HepG2 (cell line): ENCODE measurements around the gene HOXC5. TPM values are rescaled to one million over a fixed set of nuclear protein-coding genes. Genes with fewer than 3 reads are reported as not detected.

Source experiments
- ATAC-seq: fragments of 200-7000 bp; cut with Tn5 transposase; 3 replicates; pipeline ENCODE4 v1.9.1; 2020; ENCODE audit warnings: mild to moderate bottlenecking, moderate library complexity
- BruUV-seq: library from RNA; stranded (reverse); fragments of 400-500 nt; replicated peaks from 2 replicates; lab custom pipeline; 2021; lab: Mats Ljungman, UMichigan
- CTCF ChIA-PET: fragments of 300-600 bp; formaldehyde crosslinking; extraction: SDS; loops from one replicate; lab custom pipeline; 2021; ENCODE audit warnings: low total read pairs, inconsistent platforms, low intra/inter-chr PET ratio; lab: Yijun Ruan, JAX
- POLR2A ChIA-PET: fragments of 350-600 bp; sonication (Branson Sonifier 250); formaldehyde crosslinking; loops from one replicate; lab custom pipeline; 2020; ENCODE audit warnings: antibody characterized with exemption, inconsistent platforms; lab: Yijun Ruan, JAX
- DNase-seq: peaks from one replicate; pipeline ENCODE4 v3.0.0-alpha.2; 2015; ENCODE audit warnings: low spot score
- FAIRE-seq: peaks from 3 replicates; lab custom pipeline; 2011; peaks lifted over from hg19 to GRCh38; lab: Jason Lieb, UNC
- H2AFZ ChIP-seq: one replicate; pipeline ENCODE4 v1.6.1; 2011; ENCODE audit warnings: low read length, inconsistent platforms
- H3K27ac ChIP-seq: fragments of 300-600 bp; 3 replicates; pipeline ENCODE4 v1.8.0; 2011; ENCODE audit warnings: mixed run types, mild to moderate bottlenecking, mixed read lengths, low read length, inconsistent platforms; ENCODE audit not compliant: insufficient read depth; ENCODE audit errors: extremely low read length
- H3K27me3 ChIP-seq, 2 experiments: fragments of 200-600 bp in 1 of 2; 2 replicates in 1 of 2; 3 replicates in 1 of 2; pipeline versions ENCODE4 v1.6.0 to v1.8.0; 2011; ENCODE audit warnings: low read length in 2 of 2, mild to moderate bottlenecking in 2 of 2, moderate library complexity in 2 of 2, inconsistent platforms in 1 of 2; ENCODE audit not compliant: insufficient read depth in 2 of 2, control insufficient read depth in 1 of 2
- H3K36me3 ChIP-seq, 2 experiments: fragments of 200-600 bp in 1 of 2; replicated peaks in 1 of 2; 2 replicates in 1 of 2; 3 replicates in 1 of 2; pipeline versions ENCODE4 v1.5.1 to v1.8.0; 2011; ENCODE audit warnings: low read length in 2 of 2, inconsistent platforms in 1 of 2; ENCODE audit not compliant: insufficient read depth in 2 of 2, control insufficient read depth in 1 of 2
- H3K4me1 ChIP-seq: 2 replicates; pipeline ENCODE4 v1.5.1; 2012; ENCODE audit warnings: low read length, inconsistent platforms; ENCODE audit not compliant: insufficient read depth
- H3K4me2 ChIP-seq: 2 replicates; pipeline ENCODE4 v1.6.0; 2011; ENCODE audit warnings: low read depth, low read length, inconsistent platforms
- H3K4me3 ChIP-seq, 3 experiments: fragments of 200-600 bp in 1 of 3; sonication (generic), shearing (Covaris generic) in 1 of 3; replicated peaks in 1 of 3; 2 replicates each; pipeline ENCODE4 v1.5.1; 2011 to 2016; ENCODE audit warnings: low read length in 3 of 3, inconsistent platforms in 2 of 3, low read depth in 2 of 3, mild to moderate bottlenecking in 2 of 3, control low read depth in 1 of 3, mixed read lengths in 1 of 3; ENCODE audit not compliant: insufficient read depth in 1 of 3
- H3K79me2 ChIP-seq: one replicate; pipeline ENCODE4 v1.6.1; 2011; ENCODE audit warnings: low read length, inconsistent platforms; ENCODE audit not compliant: insufficient read depth
- H3K9ac ChIP-seq: 2 replicates; pipeline ENCODE4 v1.6.0; 2011; ENCODE audit warnings: mild to moderate bottlenecking, low read depth, low read length, inconsistent platforms; ENCODE audit not compliant: insufficient read depth
- H3K9me3 ChIP-seq: 2 replicates; pipeline ENCODE4 v1.5.1; 2012; ENCODE audit warnings: mild to moderate bottlenecking, low read length
- H4K20me1 ChIP-seq: 2 replicates; pipeline ENCODE4 v1.6.0; 2011; ENCODE audit warnings: inconsistent platforms, mild to moderate bottlenecking, low read length, moderate library complexity; ENCODE audit not compliant: insufficient read depth
- MNT ChIP-seq: fragments of 450-650 bp; IDR thresholded peaks from 2 replicates; pipeline ENCODE4 v1.6.1; 2016
- PHF21A ChIP-seq: sonication (generic); formaldehyde crosslinking; IDR thresholded peaks from 2 replicates; pipeline ENCODE4 v1.5.0; 2020; ENCODE audit warnings: mild to moderate bottlenecking, missing genetic modification reagents
- SNAPC4 ChIP-seq: sonication (generic); formaldehyde crosslinking; IDR thresholded peaks from 2 replicates; pipeline ENCODE4 v1.4.0; 2020; ENCODE audit warnings: mild to moderate bottlenecking, missing genetic modification reagents
- ZHX1 ChIP-seq: sonication (generic); formaldehyde crosslinking; IDR thresholded peaks from 2 replicates; pipeline ENCODE4 v1.8.1; 2022; ENCODE audit warnings: low read depth, mild to moderate bottlenecking, missing genetic modification reagents
- ZNF496 ChIP-seq: sonication (generic); formaldehyde crosslinking; IDR thresholded peaks from 2 replicates; pipeline ENCODE4 v1.8.1; 2023; ENCODE audit warnings: mild to moderate bottlenecking, moderate library complexity, missing genetic modification reagents; ENCODE audit not compliant: insufficient replicate concordance
- ZNF589 ChIP-seq: sonication (generic); formaldehyde crosslinking; conservative IDR thresholded peaks from 2 replicates; pipeline ENCODE4 v1.8.0; 2022; ENCODE audit warnings: mild to moderate bottlenecking, moderate library complexity, missing genetic modification reagents
- ZNF652 ChIP-seq: IDR thresholded peaks from 2 replicates; pipeline ENCODE4 v1.6.1; 2016; ENCODE audit warnings: low read depth, borderline replicate concordance
- WGBS: methylation state at CpG from one replicate; pipeline ENCODE4 v1.1.6; 2017; ENCODE audit warnings: low lambda C conversion rate; 5-methylcytosine and 5-hydroxymethylcytosine counted together
- in situ Hi-C: cut with HindIII; loops from 2 replicates; pipeline ENCODE4 v1.10.0; 2017; ENCODE audit warnings: low pct_unique_long_range_greater_than_20kb; ENCODE audit not compliant: extremely low pct_ligation_motif_present
- intact Hi-C: fragments of 100-400 bp; cut with micrococcal nuclease; formaldehyde crosslinking; loops from one replicate; pipeline ENCODE4 v1.10.0; 2022; ENCODE audit not compliant: unreplicated experiment
- polyA plus RNA-seq, 8 experiments: library from polyadenylated mRNA; depleted of rRNA in 3 of 8; stranded (reverse) in 7 of 8; unstranded in 1 of 8; fragments of >200 nt; fragmentation: Illumina TruSeq in 4 of 8; extraction: Trizol in 4 of 8; gene quantifications; 2 replicates each; pipeline versions ENCODE4 v1.2.1 to v1.2.3, GENCODE V29; 2011 to 2016; ENCODE audit warnings: low read depth in 4 of 8, missing spikeins in 1 of 8, mixed read lengths in 1 of 8; ENCODE audit not compliant: insufficient read depth in 1 of 8
- total RNA-seq, 5 experiments: library from RNA; depleted of rRNA; stranded (reverse); fragments of >200 nt; fragmentation: Illumina TruSeq; extraction: Trizol; gene quantifications; 2 replicates each; pipeline ENCODE4 v1.2.3, GENCODE V29; 2016; ENCODE audit warnings: low read depth in 1 of 5

The HOXC5 gene
- total and polyA plus RNA-seq, 2 of the 13 experiments (the other 11 are each of a cell fraction or from before 2014, with no cell fraction given): not detected

DNA sequence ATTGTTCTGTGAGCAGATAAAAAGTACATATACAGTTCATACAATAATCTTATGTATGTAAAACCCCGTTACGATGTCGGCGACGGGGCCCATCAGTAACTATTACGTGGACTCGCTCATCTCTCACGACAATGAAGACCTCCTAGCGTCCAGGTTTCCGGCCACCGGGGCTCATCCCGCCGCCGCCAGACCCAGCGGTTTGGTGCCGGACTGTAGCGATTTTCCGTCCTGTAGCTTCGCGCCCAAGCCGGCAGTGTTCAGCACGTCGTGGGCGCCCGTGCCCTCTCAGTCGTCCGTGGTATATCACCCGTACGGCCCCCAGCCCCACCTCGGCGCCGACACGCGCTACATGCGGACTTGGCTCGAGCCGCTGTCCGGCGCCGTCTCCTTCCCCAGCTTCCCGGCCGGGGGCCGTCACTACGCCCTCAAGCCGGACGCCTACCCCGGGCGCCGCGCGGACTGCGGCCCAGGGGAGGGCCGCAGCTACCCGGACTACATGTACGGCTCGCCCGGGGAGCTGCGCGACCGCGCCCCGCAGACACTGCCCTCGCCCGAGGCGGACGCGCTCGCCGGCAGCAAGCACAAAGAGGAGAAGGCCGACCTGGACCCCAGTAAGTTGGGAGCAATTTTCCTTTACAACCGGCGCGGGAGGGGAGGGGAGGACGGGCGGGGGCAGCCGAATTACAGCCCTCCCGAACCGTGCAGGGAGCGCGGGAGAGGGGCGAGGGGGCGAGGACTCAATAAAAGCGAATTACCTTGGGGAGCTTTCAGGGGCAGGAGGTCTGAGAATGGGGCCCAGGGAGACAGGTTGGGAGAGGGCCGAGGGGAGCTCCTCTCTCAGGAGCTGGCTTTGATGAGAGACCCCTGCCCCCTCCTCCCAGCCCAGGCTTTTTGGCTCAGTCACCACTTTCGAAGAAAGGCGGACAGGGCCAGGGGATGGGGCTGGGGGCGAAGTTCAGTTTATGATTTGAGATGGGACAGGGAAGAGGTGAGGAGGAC is 32.4 kb upstream of the HOXC5 start, which contains the start of gene HOXC9:
HOXC9 (plus strand) TSS at position 46 of the 999 bp plus-strand sequence; CDS start at position 74, 28 bp downstream.
- Histone ChIP-seq H3K4me2 (peak within 1 kb of the TSS; percentile 80), H3K79me2 (no peaks in the 10 kb centered on the region), H3K27ac (no peak within 1 kb of the TSS), H3K4me3 (peak within 1 kb of the TSS; percentile 56 to 66 (median 57)), H3K9ac (peak within 1 kb of the TSS; percentile 40), H4K20me1 (no peaks in the 10 kb centered on the region), H3K9me3 (no peaks in the 10 kb centered on the region), H3K36me3 (no peaks in the 10 kb centered on the region), H3K4me1 (peaks cover 20% of the 10 kb centered on the region; the same call in 1 of the 2 replicates), H2AFZ (peak within 1 kb of the TSS; percentile 60), H3K27me3 (peaks cover 15 to 80% of the 10 kb centered on the region in 2 experiments)
- in situ Hi-C loops (no loop called here), intact Hi-C loops (loop anchor here (10.0 kb wide), 1 partner anchor 364 kb away; the partner anchor contains the start of gene GPR84)
- FAIRE-seq (no peak), DNase-seq (no peak), ATAC-seq (peak; percentile 61)
- ChIA-PET CTCF (no interaction called here), POLR2A (no interaction called here)
- 21% methylated on average over 29 of the region's 87 CpGs for WGBS
- no TSS peak for BruUV-seq
- TF ChIP-seq ZHX1 (CRISPR knock-in tag): no peak
- TF ChIP-seq PHF21A (CRISPR knock-in tag): no peak
- no peak for TF ChIP-seq SNAPC4 (CRISPR knock-in tag)
- no peak for TF ChIP-seq MNT
- no peak for TF ChIP-seq ZNF589
- TF ChIP-seq ZNF496 (CRISPR knock-in tag): no peak
- TF ChIP-seq ZNF652 (CRISPR knock-in tag): no peak
